Measurements from ENCODE around the gene SLC12A1.

GRCh38 chr15:48340111-48340510 is 134.0 kb downstream of the SLC12A1 start:
- TF ChIP-seq FOXM1 (IDR thresholded peaks at IDR 0.05; ENCODE audit: low read depth), result no peak
- no peak for TF ChIP-seq PBX3 (IDR thresholded peaks at IDR 0.05)
- TF ChIP-seq, protein P1, sequence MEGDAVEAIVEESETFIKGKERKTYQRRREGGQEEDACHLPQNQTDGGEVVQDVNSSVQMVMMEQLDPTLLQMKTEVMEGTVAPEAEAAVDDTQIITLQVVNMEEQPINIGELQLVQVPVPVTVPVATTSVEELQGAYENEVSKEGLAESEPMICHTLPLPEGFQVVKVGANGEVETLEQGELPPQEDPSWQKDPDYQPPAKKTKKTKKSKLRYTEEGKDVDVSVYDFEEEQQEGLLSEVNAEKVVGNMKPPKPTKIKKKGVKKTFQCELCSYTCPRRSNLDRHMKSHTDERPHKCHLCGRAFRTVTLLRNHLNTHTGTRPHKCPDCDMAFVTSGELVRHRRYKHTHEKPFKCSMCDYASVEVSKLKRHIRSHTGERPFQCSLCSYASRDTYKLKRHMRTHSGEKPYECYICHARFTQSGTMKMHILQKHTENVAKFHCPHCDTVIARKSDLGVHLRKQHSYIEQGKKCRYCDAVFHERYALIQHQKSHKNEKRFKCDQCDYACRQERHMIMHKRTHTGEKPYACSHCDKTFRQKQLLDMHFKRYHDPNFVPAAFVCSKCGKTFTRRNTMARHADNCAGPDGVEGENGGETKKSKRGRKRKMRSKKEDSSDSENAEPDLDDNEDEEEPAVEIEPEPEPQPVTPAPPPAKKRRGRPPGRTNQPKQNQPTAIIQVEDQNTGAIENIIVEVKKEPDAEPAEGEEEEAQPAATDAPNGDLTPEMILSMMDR (IDR thresholded peaks at IDR 0.05), result no peak
- TF ChIP-seq SIN3A (IDR thresholded peaks at IDR 0.05; ENCODE audit: borderline replicate concordance, low read depth, low read length), result no peak
- TF ChIP-seq GABPA (IDR thresholded peaks at IDR 0.05; ENCODE audit: low read depth), result no peak
- TF ChIP-seq POLR2AphosphoS5 (IDR thresholded peaks at IDR 0.05; ENCODE audit: low read depth, low read length), result no peak
- no peak for TF ChIP-seq FOXJ3 (CRISPR knock-in tag; IDR thresholded peaks at IDR 0.05)
- TF ChIP-seq, protein P2, sequence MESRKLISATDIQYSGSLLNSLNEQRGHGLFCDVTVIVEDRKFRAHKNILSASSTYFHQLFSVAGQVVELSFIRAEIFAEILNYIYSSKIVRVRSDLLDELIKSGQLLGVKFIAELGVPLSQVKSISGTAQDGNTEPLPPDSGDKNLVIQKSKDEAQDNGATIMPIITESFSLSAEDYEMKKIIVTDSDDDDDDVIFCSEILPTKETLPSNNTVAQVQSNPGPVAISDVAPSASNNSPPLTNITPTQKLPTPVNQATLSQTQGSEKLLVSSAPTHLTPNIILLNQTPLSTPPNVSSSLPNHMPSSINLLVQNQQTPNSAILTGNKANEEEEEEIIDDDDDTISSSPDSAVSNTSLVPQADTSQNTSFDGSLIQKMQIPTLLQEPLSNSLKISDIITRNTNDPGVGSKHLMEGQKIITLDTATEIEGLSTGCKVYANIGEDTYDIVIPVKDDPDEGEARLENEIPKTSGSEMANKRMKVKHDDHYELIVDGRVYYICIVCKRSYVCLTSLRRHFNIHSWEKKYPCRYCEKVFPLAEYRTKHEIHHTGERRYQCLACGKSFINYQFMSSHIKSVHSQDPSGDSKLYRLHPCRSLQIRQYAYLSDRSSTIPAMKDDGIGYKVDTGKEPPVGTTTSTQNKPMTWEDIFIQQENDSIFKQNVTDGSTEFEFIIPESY (IDR thresholded peaks at IDR 0.05; ENCODE audit: borderline replicate concordance, low read depth), result no peak
- no peak for TF ChIP-seq GATA2 (CRISPR knock-in tag; IDR thresholded peaks at IDR 0.05)
- TF ChIP-seq YY1 (IDR thresholded peaks at IDR 0.05; ENCODE audit: low read depth), result no peak
- TF ChIP-seq RXRA (IDR thresholded peaks at IDR 0.05; ENCODE audit: borderline replicate concordance, low read depth), result no peak
- TF ChIP-seq, protein P3, sequence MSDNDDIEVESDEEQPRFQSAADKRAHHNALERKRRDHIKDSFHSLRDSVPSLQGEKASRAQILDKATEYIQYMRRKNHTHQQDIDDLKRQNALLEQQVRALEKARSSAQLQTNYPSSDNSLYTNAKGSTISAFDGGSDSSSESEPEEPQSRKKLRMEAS (IDR thresholded peaks at IDR 0.05; ENCODE audit: low read depth), result no peak
- TF ChIP-seq EZH2phosphoT487 (IDR thresholded peaks at IDR 0.05; ENCODE audit: borderline replicate concordance, low read depth), result no peak
- no peak for TF ChIP-seq CHD2 (IDR thresholded peaks at IDR 0.05; ENCODE audit: low read length, partially characterized antibody)
